ENCODE data around the gene STEAP3.

The STEAP3 gene

DNA sequence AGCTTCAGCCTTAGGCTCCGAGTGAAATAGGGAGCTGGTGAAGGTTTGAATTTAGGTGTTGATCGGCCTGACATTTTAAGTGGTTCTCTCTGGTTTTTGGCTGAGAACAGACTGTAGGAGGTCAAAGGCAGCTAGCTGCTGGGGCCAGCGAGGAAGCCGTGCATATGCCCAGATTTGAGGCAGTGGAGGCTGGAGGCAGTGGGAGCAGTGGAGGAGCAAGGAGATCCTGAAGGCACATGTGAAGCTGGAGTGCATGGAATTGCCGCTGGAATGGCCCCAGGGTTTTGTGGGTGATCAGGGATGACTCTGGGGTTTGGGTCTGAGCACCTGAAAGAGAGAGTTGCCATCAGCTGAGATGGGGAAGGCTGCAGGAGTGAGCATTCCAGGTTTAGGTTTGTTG lies 25.1 kb downstream of the STEAP3 start:
- no peak for DNase-seq

DNA sequence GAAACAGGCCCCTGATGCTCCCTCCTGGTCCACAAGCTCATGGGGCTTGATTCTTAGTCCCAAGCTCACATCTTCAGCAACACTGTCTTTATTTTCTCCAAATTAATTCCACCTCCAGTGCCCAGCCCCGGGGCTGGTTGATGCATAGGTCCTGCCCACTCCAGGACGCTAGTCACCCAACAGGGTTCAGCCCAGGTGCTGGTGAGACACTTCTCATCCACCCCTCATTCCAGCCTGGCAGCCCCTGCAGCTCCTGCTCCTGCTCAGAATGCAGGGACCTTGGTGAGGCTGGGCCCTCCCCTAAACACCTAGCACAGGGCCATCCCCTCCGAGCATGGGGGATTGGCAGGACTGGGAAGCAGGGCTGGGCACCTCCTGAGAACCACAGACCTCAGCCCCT lies 25.7 kb downstream of the STEAP3 start:
- DNase-seq = no peak

DNA sequence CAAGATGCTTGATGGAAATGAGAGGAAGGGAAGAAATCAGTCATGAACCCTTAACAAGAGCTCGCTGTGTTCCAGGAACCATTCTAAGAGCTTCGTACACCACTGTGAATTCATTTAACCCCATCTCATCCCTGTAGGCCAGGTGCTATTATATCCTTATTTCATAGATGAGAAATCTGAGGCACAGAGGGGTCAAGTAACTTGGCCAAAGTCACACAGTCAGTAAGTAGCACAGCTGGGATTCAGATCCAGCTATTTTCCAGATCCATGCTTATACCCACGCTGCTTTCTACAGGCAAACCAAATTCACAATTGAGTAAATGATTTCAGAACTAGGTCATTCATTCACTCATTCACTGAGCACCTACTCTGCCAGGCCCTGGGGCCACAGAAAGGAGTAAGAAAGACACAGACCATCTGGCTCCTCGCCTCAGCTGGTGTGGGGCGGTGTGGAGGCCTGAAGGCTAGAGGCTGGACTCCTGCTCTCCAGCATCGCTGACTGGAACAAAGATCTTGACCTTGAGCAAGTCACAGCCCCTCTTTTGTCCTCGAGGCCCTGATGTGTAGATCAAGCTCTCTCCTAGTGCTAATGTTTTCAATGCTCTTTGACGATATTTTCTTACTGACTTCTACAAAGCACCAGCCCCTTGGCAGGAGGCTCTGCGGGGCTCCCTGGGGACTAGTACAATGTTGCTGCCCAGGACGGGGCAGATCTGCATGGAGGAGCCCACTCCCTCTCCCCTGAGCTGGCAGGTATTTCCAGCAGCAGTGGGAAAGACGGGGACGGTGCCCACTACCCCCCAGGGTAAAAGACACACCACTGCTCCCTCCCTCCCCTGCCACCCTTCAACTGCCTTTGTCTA lies 26.5 kb downstream of the STEAP3 start:
- DNase-seq = no peak

DNA sequence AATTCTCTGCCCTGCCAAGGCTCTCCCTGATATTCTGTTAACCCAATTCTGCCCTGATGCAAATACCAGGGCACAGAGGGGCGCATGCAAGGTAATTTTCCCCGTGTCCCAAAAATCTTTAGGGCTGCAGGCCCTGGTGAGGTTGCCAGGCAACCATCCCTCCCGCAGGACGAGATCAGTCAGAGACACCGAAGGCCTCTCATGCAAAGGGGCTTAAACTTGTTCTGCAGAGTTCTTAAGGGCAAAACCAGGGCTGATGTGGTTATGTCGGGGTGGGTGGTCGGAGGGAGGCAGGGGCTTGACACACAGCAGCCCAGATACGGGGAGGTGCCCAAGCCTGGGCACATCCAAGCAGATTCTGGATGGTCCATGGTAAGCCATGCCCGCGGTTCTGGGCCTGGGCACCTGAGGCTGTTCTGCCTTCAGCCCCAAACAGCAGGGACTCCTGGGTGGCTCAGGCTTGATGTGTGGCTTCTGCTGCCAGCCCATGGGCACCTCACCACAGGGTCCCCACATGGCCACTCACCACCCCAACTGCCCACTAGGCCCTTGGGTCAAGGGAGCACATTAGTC lies 27.2 kb downstream of the STEAP3 start:
- DNase-seq = no peak

DNA sequence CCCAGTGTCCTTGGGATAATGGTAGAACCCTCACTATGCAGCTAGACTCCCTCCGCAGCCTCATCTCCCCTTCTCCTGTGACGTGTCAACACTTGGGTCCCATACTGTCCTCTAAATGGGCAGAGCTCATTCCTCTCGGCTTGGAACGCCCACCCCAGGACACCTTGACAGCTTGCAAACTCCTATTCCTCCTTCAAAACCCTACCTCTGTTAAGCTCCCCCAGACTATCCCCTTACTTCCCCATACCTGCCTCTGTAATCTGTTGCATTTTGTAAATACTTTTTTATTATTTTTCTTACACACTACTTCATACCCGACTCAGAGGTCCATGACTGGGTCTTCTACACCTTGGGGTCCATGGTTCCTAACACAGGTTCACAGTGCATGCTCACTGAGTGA lies 28.0 kb downstream of the STEAP3 start:
- no peak for DNase-seq

DNA sequence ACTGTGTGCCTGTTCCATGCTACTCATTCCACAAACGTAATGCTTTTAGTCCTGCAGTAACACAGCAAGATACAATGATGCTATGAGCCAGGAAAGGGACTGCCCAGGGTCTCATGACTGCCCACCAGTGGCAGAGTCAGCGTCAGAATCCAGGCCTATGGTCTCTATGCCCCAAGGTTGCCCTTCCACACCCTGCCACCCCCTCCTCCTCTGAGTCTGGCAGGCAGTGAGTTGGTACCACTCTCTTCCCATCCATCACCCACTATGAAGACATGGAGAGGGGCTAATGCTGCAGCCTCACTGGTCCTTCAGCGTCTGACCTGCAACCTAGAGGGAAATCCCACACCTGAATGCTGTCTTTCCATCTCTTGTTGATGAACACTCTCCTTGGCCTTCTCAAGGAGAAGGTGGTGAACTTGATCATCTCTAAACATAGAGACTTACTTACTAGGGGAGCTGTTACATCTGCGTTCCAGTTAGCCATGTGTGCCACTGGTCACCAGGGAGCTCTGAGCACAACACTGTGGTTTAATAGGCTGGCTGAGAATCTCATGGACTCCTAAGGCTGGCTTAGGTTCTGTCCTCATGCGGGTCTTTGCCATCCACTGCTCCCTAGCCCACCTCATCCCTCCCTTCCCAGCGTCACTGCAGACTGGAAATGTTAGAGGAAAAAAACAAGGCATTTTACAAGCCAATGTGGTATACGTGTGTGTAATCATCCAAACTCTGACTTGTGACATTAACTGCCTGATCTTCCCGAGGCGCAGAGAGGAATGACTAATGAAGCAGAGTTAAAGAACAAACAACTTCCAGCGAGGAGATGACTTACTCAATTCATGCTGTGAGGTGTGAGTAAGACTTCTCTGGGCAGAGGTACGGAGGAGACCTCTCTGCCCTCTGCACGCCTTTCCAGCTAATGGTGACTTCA lies 28.8 kb downstream of the STEAP3 start:
- no peak for DNase-seq

DNA sequence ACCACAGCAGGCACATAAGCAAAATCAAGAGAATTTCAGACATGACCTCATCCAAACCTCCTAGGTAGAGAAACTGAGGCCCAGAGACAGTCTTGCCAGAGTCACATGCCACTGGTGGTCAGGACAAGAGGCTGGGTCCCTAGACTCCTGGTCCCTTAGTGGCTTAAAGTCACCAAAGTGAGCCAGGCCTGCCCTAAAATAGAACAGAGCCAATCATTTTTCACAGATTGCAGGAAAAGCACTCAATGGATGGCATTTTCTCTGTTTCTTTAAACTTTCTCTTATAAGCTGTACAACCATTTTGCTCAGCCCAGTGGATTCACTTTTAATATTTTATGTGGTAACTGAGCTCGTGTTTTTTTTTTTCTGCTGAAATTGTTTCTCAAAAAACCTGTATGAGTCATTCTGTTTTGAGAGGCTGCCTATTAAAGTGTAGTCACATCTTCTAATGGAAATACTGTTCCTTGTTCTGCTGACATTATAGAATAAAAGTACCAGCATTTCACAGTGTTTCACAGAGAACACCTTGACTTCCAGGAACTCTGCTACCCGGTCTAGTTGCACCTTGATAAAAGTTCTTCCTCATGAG lies 29.6 kb downstream of the STEAP3 start:
- DNase-seq = no peak

DNA sequence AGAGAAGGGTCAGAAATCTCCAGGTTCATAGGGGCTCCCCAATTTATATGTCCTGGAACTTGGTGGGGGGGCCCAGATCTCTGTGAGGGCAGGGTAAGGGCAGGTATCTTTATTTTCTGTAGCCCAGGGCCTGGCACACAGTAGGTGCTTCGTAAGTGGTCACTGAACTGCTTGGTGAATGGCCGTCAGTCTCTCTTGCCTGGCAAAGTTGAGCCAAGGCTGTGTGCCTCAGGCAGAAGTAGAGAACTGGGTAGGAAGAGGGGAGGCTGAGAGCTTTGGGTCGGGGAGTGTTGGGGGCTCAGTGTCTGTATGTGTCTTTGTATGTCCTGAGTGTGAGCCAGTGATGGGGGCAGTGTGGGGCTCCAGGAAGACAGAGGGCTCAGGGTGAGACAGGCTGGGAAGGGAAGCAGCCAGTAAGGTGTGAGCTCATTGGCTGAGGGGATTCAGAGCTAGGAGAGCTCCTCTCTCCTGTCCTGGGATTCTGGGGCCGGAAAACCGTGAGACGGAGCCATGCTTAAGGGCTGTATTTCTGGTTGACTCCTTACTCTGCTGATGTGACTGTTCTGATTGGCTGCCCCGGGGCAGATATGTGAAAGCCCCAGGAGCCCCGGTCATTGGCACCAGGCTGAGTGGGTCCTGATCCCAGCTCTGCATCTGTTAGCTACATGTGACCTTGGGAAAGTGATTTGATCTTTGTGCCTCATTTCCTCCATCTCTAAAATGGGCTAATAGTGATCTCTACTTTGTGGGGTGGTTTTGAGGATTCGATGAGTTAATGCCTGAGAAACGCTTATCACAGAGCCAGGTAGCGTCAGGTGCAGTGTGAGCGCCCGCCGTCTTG lies 30.3 kb downstream of the STEAP3 start:
- no peak for DNase-seq

DNA sequence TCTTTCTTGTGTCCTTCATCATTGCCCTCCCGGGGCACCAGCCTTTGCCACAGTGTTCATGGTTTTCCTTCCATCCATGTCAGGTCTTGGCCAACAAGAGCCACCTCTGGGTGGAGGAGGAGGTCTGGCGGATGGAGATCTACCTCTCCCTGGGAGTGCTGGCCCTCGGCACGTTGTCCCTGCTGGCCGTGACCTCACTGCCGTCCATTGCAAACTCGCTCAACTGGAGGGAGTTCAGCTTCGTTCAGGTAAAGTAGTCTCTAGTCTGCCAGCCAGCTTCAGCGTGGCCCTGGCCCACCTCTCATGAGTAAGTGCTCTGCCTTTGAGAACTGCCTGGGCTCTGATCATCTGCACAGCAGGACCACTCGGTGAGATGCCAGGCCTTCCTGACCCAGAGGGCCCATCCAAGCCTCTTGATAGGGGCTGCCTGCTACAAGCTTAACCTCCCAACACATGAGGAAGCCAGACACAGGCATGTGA lies 31.0 kb downstream of the STEAP3 start:
- no peak for DNase-seq

DNA sequence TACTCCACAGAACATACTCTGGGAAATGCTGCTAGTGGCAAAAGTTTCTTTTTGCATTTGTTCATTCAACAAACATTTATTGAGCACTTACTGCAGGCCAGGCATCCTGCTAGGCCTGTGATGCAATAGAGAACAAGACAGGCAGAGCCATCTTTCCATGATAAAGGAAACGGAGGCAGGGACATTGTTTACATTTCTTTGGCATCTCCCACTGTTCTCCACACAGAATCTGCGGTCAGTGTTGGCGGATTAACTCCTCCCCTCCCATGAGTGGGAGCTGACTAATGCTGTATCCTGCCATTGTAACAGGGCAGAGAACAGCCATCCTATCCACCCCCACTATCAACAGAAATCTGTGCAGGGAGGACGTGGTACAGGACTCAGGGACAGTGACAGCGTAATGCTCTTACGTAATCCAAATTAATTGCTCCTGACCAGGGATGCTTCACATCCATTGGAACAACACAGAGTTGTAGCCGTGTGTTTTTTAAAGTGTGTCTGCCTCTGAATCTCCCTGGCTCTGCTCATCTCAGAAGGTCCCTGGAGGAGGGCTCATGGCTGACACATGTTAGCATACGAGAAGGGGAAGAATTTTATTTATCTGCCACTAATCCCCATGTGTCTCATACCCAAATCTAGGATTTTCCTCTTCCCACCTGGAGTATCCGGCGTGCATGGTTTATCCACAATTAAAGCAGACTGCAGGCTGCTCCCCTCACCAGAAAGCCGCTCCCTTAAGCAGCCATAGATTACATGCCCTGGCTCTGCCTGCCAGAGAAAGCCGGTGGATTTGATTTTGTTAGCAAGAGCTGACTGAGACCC lies 32.3 kb downstream of the STEAP3 start:
- DNase-seq = no peak

DNA sequence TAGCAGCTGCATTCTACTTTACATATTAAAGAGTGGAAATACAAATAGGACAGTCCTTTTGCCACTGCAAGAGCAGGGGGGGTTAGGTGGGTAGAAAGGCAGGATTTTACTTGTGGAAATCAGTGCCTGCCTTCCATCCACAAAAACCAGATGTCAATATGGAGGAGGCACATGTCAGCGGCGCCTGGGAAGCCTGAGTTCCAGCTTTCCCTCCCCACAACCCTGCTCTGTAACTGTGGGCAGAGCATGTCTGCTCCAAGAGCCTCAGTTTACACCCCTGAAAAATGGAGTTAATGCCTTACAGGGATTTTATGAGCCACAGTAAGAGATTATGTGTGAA lies 32.9 kb downstream of the STEAP3 start:
- no peak for DNase-seq

DNA sequence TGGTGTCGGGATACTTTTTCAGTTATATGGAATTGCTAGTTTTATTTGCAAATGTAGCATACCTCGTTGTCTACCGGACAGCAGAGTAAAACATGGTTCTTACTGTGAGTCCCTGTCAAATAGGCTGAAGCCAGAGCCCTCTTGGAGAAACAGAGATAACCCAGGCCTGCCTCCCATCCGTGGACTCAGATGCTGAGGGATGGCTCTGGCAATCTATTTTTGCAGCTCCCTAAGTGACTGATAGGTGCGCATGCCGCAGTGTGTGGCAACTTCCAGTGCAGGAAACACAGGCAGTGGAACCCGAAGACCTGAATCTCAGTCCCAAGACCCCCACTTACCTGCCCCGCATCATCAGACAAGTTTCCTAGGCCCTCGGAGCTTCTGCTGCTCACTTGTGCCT lies 33.6 kb downstream of the STEAP3 start:
- DNase-seq = no peak

DNA sequence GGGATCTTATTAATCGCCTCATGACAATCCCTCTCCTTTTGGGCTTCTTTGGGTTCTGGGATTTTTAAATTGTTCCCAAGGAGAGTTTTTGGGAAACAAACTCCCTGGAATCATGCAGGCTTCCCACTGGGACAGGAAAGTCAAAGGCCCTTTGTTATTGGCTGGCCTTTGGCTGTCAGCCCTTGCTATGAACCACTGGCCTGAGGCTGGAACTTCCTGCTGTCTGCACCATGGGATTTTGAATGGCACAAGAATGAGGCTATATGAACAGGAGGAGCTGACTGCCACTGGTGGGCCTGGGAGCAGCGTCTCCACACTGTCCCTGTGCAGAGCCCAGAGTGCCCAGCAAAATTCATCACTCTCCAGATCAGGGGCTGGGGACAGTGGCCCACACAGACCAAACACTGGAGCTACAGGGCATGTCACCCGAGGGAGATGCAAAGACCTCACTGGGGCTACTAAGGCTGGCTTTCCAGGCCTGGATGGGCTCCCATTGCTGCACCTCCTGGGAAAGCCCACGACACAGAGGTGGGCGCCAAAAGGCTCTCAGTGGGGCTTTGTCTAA lies 35.7 kb downstream of the STEAP3 start:
- no peak for DNase-seq

DNA sequence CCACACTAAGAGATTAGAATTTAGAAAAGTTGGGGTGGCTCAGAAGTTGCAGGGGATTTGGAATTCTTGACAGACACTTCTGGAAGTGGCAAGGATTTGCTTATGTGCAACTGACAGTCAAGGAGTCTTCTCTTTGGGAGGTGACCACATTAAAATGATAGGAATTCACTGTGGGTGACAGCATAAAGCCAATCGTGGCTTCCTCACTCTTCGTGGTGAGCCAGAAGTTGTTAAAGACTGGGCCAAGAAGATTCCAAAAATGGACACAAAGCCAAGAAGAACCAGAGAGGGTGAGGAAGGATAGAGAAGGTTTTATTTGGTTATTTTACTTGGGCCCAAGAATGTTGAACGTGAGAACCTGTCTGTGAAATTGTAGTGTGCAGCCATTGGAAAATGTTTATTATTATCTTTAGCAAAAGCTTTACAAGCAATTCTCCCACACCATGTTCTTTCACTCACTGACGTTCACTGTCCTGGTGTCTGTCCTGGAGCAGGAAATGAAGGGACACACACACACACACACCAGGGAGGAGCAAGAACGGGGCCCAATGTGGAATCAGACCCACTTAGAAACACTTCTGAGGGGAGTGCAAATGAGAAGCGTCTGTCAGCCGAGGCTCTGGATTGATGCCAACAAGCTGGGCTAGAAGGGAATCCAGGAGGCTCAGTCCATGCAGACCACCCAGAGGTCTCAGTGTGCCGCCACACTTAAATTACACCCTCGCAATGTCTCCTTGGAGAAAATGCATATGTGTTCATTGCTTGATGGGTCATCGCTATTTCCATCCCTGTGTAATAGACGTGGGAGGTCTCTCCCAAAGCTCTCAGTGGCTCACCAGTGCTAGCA lies 37.2 kb downstream of the STEAP3 start:
- DNase-seq = no peak

DNA sequence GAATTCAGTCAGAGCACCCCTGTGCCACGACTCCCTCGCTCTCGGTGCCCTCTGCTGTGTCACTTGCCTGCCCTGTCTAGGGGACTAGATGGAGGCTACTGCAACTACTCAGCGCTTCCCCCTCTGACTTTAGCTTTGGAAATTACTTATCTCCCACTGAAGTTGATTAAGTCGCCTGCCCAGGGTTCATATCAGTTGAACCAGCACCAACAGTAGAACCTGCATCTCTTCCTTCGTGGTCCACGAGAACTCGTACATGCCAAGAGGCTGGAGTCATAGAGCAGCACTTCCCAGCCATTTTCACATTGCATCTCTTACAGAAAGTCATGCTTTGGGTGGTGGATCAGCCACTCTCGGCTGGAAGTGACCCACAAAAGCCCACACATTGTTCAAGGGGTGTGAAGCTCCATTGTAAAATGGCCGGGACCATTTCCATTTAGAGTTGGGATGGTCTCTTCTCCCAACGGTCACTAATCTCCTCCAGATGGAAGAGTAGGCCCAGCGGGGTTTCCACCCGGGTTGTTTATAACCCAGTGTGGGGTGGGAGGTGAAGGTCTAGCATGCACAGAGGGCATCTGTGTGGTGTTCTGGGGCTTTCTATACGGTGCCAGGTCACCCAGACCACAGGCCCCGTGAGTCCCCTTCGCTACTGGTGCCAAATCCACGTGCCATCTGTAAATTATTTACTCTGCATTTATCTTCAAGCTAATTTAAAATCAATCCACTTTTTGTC lies 38.0 kb downstream of the STEAP3 start:
- DNase-seq = no peak

DNA sequence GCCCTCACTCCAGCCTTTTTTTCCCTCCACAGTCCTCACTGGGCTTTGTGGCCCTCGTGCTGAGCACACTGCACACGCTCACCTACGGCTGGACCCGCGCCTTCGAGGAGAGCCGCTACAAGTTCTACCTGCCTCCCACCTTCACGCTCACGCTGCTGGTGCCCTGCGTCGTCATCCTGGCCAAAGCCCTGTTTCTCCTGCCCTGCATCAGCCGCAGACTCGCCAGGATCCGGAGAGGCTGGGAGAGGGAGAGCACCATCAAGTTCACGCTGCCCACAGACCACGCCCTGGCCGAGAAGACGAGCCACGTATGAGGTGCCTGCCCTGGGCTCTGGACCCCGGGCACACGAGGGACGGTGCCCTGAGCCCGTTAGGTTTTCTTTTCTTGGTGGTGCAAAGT lies 39.4 kb downstream of the STEAP3 start:
- no peak for DNase-seq

DNA sequence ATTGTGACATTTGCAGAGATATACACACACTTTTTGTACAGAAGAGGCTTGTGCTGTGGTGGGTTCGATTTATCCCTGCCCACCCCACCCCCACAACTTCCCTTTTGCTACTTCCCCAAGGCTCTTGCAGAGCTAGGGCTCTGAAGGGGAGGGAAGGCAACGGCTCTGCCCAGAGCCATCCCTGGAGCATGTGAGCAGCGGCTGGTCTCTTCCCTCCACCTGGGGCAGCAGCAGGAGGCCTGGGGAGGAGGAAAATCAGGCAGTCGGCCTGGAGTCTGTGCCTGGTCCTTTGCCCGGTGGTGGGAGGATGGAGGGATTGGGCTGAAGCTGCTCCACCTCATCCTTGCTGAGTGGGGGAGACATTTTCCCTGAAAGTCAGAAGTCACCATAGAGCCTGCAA lies 40.0 kb downstream of the STEAP3 start:
- no peak for DNase-seq

DNA sequence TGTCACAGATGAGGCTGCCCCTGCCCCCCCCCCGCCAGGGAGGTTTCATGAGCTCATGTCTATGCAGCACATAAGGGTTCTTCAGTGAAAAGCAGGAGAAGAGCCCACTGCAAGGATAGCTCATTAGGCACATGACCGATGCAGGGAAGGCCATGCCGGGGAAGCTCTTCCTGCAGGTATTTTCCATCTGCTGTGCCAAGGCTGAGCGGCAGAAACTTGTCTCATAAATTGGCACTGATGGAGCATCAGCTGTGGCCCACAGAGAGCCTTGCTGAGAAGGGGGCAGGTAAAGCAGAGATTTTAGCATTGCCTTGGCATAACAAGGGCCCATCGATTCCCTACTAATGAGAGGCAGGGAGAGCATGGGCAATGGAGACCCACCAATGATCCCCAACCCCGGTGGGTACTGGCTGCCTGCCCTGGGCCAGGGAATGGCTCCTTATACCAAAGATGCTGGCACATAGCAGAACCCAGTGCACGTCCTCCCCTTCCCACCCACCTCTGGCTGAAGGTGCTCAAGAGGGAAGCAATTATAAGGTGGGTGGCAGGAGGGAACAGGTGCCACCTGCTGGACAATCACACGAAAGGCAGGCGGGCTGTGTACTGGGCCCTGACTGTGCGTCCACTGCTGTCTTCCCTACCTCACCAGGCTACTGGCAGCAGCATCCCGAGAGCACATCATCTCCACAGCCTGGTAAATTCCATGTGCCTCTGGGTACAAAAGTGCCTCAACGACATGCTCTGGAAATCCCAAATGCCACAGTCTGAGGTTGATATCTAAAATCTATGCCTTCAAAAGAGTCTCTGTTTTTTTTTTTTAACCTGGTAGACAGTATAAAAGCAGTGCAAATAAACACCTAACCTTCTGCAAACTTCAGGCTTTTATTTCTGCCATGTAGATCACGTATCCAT lies 41.4 kb downstream of the STEAP3 start:
- no peak for DNase-seq

Data from bone marrow (tissue), 2 donors.